A673 (cell line): ENCODE results near the gene SLC24A5. TPM values are rescaled to one million over a fixed set of nuclear protein-coding genes. Genes with fewer than 3 reads are reported as not detected.

Source experiments
- BruUV-seq: library from RNA; stranded (reverse); fragments of 400-500 nt; replicated peaks from 2 replicates; lab custom pipeline; 2021; lab: Mats Ljungman, UMichigan
- CTCF ChIA-PET: fragments of 300-600 bp; sonication (Branson Sonifier 250); formaldehyde crosslinking; loops from one replicate; lab custom pipeline; 2022; ENCODE audit warnings: antibody characterized with exemption; lab: Charles Lee
- POLR2A ChIA-PET: fragments of 300-600 bp; sonication (Branson Sonifier 250); formaldehyde crosslinking; loops from one replicate; lab custom pipeline; 2022; ENCODE audit warnings: antibody characterized with exemption; ENCODE audit not compliant: low non-redundant PET; lab: Charles Lee
- DNase-seq: peaks from one replicate; pipeline ENCODE4 v3.0.0-alpha.2; 2015; ENCODE audit warnings: low spot score
- H3K27ac ChIP-seq: fragments of 200-600 bp; sonication (generic); 2 replicates; pipeline ENCODE4 v1.5.1; 2016; ENCODE audit warnings: mixed run types, low read depth, mild to moderate bottlenecking, mixed read lengths, antibody characterized with exemption, low read length; ENCODE audit not compliant: poor library complexity, severe bottlenecking
- H3K27me3 ChIP-seq: fragments of 200-600 bp; sonication (generic); replicated peaks from 2 replicates; pipeline ENCODE4 v1.6.1; 2017; ENCODE audit warnings: mixed run types, low read depth, mild to moderate bottlenecking, mixed read lengths, antibody characterized with exemption, low read length; ENCODE audit not compliant: insufficient read depth, poor library complexity
- H3K36me3 ChIP-seq: fragments of 200-600 bp; sonication (generic); 2 replicates; pipeline ENCODE4 v1.6.1; 2016; ENCODE audit warnings: mixed run types, mild to moderate bottlenecking, mixed read lengths, antibody characterized with exemption, low read length; ENCODE audit not compliant: insufficient read depth, poor library complexity, severe bottlenecking
- H3K4me1 ChIP-seq: fragments of 200-600 bp; sonication (generic); 2 replicates; pipeline ENCODE4 v1.6.1; 2017; ENCODE audit warnings: mixed run types, mild to moderate bottlenecking, mixed read lengths, antibody characterized with exemption, low read length; ENCODE audit not compliant: insufficient read depth, poor library complexity, severe bottlenecking
- H3K4me3 ChIP-seq: fragments of 200-600 bp; sonication (generic); 2 replicates; pipeline ENCODE4 v1.5.1; 2016; ENCODE audit warnings: low read depth, mixed run types, mild to moderate bottlenecking, mixed read lengths, low read length; ENCODE audit not compliant: poor library complexity, severe bottlenecking
- H3K9me3 ChIP-seq: fragments of 200-600 bp; sonication (generic); 2 replicates; pipeline ENCODE4 v1.6.1; 2016; ENCODE audit warnings: mixed run types, low read depth, mild to moderate bottlenecking, mixed read lengths, antibody characterized with exemption, low read length; ENCODE audit not compliant: poor library complexity, severe bottlenecking
- CTCF ChIP-seq: fragments of 300-800, 200-600 bp; sonication (generic); conservative IDR thresholded peaks from 2 replicates; pipeline ENCODE4 v1.5.1; 2017; ENCODE audit warnings: low read depth, mild to moderate bottlenecking, antibody characterized with exemption, low read length, moderate library complexity, mixed read lengths
- EZH2 ChIP-seq: fragments of 200-600 bp; sonication (generic); IDR thresholded peaks from 2 replicates; pipeline ENCODE4 v1.6.1; 2017; ENCODE audit warnings: borderline replicate concordance, low read depth, mild to moderate bottlenecking, mixed read lengths, antibody characterized with exemption, low read length; ENCODE audit not compliant: poor library complexity, severe bottlenecking
- intact Hi-C: fragments of 100-400 bp; cut with micrococcal nuclease; formaldehyde crosslinking; loops from one replicate; pipeline ENCODE4 v1.10.0; 2022; ENCODE audit not compliant: unreplicated experiment
- total RNA-seq: library from RNA; stranded (reverse); gene quantifications from 2 replicates; pipeline ENCODE4 v1.2.3, GENCODE V29; 2021

The SLC24A5 gene
- total RNA-seq, 1 experiment from 2014 or later: not detected

DNA sequence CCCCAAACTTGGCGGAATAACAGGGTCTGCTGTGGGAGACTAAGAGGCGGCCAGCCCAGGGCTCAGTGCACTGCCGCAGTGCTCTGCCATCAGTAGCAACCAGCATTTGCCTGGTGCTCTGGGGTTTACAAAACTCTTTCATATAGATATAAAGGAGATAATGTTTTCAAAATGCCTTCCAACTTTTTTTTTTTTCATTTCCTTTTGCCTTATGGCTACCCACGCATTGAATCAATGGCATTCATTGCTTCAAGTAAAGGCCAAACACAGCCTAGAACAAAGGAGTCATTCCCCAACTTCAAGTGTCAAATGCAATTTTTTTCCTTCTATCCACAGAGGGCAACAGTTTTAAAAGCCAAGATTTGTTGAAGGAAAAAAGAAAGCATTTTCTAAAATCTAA is 11.6 kb upstream of the SLC24A5 start:
- Histone ChIP-seq H3K27me3 (peaks cover 19% of the 10 kb centered on the region), H3K4me1 (no peaks in the 10 kb centered on the region), H3K27ac (no peak overlapping the region), H3K36me3 (no peaks in the 10 kb centered on the region), H3K4me3 (no peak overlapping the region), H3K9me3 (no peaks in the 10 kb centered on the region)
- TF ChIP-seq EZH2 (no peak), CTCF (no peak)
- intact Hi-C loops: no loop called here
- CTCF ChIA-PET: no interaction called here
- BruUV-seq: no TSS peak
- POLR2A ChIA-PET: no interaction called here
- no peak for DNase-seq

DNA sequence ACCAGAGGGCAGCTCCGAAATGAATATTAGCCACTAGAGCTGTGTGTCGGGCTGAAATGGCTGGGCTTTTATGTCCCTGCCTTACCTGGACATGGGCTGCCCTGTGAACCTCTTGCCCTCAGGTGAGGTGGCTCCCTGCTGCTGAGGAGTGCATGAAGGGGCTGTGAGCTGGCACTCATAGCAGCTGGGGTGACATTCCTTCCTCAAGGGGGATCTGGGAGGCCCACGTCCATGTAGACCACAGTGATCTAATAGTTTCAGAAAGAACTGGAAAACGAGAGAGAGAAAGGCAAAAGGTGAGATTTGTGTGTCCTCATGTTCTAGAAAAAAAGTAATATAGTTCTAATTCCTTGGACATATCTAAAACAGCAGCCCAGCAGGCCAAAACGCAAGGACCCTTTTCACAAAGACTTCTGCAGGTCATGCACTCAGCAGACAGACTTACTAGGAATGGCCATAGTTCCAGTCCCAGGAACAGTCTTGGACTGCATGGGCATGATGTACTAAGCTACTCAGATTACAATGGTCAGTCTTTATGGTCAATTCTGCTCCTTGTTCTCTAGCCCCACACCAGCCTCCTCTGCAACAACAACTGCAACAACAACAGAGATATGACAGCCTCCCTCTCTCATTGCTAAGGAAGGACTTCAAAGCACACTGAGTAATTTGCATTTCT is 10.8 kb upstream of the SLC24A5 start:
- peaks cover 18% of the 10 kb centered on the region for H3K27me3 ChIP-seq
- ChIA-PET CTCF (no interaction called here), POLR2A (no interaction called here)
- H3K27ac ChIP-seq: no peak overlapping the region
- DNase-seq: no peak
- intact Hi-C loops: no loop called here
- H3K36me3 ChIP-seq: no peaks in the 10 kb centered on the region
- H3K9me3 ChIP-seq: no peaks in the 10 kb centered on the region
- BruUV-seq: no TSS peak
- TF ChIP-seq CTCF (no peak), EZH2 (no peak)
- no peaks in the 10 kb centered on the region for H3K4me1 ChIP-seq
- no peak overlapping the region for H3K4me3 ChIP-seq

DNA sequence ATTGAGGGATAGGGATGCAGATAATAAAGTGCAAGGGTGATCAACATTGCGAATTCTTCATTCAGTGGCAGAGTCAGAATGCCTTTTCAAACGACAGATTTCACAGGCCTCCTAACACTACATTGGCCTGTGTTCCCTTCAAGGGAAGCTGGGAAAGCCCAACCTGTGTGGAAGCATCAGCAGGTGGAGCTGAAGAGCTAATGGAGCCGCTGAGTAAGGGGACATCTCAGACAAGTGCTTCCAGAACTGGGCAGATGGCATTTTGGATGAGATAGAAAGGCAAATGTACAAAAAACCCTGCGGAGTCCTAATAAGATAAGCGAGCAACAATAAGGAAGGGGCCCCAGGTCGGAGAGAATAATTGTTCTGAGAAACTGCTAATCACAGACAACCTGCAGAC is 8.5 kb upstream of the SLC24A5 start:
- H3K27ac ChIP-seq: no peak overlapping the region
- intact Hi-C loops: loop anchor here (2.0 kb wide), 1 partner anchor 173 kb away; no protein-coding TSS in a partner anchor
- BruUV-seq: no TSS peak
- no peak overlapping the region for H3K4me3 ChIP-seq
- peak; percentile 61 for DNase-seq
- peaks cover 1% of the 10 kb centered on the region for H3K27me3 ChIP-seq
- no peaks in the 10 kb centered on the region for H3K4me1 ChIP-seq
- H3K36me3 ChIP-seq: no peaks in the 10 kb centered on the region
- CTCF ChIA-PET: interaction anchor here (0.6 to 1.3 kb wide), 3 partner anchors 129 to 219 kb away, joined by 5 to 7 read pairs (median 5); partner anchors contain the start of gene DUT
- POLR2A ChIA-PET: no interaction called here
- TF ChIP-seq CTCF (peak; percentile 68), EZH2 (no peak)
- H3K9me3 ChIP-seq: no peaks in the 10 kb centered on the region
